ENCODE results near the gene MICAL3.

MICAL3 gene

DNA sequence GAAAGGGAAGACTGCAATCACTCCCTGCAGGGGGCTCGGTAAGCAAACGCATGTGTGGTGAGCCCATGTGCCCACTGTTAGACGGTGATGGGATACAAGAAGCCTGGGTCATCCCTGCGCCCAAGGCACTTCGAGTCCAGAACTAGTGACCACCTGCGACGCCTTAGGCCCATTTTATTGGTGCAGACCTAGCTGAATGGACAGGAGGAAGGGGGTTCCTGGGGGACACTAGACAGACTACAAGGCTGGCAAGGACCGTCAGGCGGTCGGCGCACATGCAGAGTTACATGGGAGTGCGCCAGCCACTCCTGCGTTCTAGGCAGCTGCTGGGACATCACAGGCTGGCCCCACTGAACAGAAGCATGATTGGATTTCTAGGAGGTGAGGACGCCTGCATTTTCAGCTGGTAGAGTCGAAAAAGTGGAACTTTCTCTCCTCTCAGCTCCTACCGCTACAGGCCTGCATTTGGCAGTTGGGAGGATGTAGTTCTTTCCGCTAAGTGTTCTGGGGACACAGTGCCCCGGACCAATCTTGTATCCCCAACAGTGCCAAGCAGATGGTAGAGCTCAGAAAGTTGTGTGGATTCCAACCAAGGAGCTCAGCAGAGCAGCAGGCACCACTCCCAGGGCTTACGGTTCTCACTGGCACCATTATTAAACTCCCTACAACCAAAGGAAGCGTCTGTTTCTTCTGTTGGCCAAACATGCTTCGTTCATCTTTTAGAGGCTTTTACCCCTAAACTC is 285.8 kb downstream of the MICAL3 start:
- DNase-seq = no peak

Measured in hypothalamus (tissue), 51 donors.